H1 (cell line): Measurements from ENCODE around the gene OR5V1. TPM values are rescaled to one million over a fixed set of nuclear protein-coding genes. Genes with fewer than 3 reads are reported as not detected.

Experiments
- CBX5 ChIP-seq: fragments of 300-800, 300-1000 bp; sonication (generic); IDR thresholded peaks from 2 replicates; pipeline ENCODE4 v1.7.1; 2016; ENCODE audit warnings: antibody characterized with exemption, low read length, low read depth
- CHD1 ChIP-seq: IDR thresholded peaks from 2 replicates; pipeline ENCODE4 v1.6.1; 2012; ENCODE audit warnings: low read depth, low read length, improper control_type of control experiment
- MAFK ChIP-seq: IDR thresholded peaks from 2 replicates; pipeline ENCODE4 v1.6.1; 2012; ENCODE audit warnings: low read depth, mild to moderate bottlenecking, improper control_type of control experiment, low read length
- POLR2A ChIP-seq, 2 experiments: IDR thresholded peaks; 1 replicate in 1 of 2; 2 replicates in 1 of 2; pipeline ENCODE4 v1.6.1; 2011; ENCODE audit warnings: low read depth in 2 of 2, low read length in 2 of 2, mild to moderate bottlenecking in 2 of 2; ENCODE audit errors: control extremely low read depth in 1 of 2
- SIRT6 ChIP-seq: IDR thresholded peaks from one replicate; pipeline ENCODE4 v1.7.1; 2012; ENCODE audit warnings: low read length, inconsistent platforms
- polyA plus RNA-seq, 7 experiments: library from polyadenylated mRNA; depleted of rRNA in 3 of 7; stranded (reverse) in 5 of 7; unstranded in 2 of 7; fragments of >200 nt in 5 of 7; fragments of 200-250 nt in 2 of 7; gene quantifications; 1 replicate in 5 of 7; 2 replicates in 1 of 7; 4 replicates in 1 of 7; pipeline versions ENCODE4 v1.2.1 to v1.2.3, GENCODE V29; 2011 to 2013; ENCODE audit warnings: missing spikeins in 2 of 7, mixed read lengths in 2 of 7
- total RNA-seq: library from RNA; stranded (reverse); fragmentation: NEBNext Ultra II Directional; extraction: Animal tissue kit (Norgen Biotek cat#: 25700); gene quantifications from 2 replicates; pipeline ENCODE4 v1.2.1, GENCODE V29; 2021

OR5V1 gene
- total and polyA plus RNA-seq, 2 of the 8 experiments (the other 6 are each of a cell fraction or from before 2014, with no cell fraction given), result not detected

- TF ChIP-seq CHD1 (no peak), CBX5 (no peak), MAFK (no peak), POLR2A (IDR thresholded peaks at IDR 0.05; ENCODE audit: control extremely low read depth in 1 of 2, low read depth in 2 of 2, low read length in 2 of 2) (no peak), SIRT6 (no peak)
These were observed 19.9 kb upstream of the OR5V1 start (continued) for GRCh38 chr6:29388533-29388932.
